ENCODE data around the gene ERMP1.
A peak's percentile ranks its signal among the peaks of the same experiment; 100 is the strongest.

The ERMP1 gene

GRCh38 chr9:5799314-5799713 lies 33.6 kb downstream of the ERMP1 start:
- H3K4me3 ChIP-seq (replicated peaks; ENCODE audit: low read depth, low read length), result no peak overlapping the region
- peak; percentile 79 for TF ChIP-seq CTCF (IDR thresholded peaks at IDR 0.05; ENCODE audit: low read depth, low read length, missing control alignments)
- peak; percentile 32 for DNase-seq (ENCODE audit: extremely low read depth, low read depth)

GRCh38 chr9:5798581-5798980 lies 34.3 kb downstream of the ERMP1 start:
- H3K4me3 ChIP-seq (replicated peaks; ENCODE audit: low read depth, low read length), result no peak overlapping the region
- DNase-seq (ENCODE audit: extremely low read depth, low read depth), result no peak
- no peak for TF ChIP-seq CTCF (IDR thresholded peaks at IDR 0.05; ENCODE audit: low read depth, low read length, missing control alignments)

- no peak for TF ChIP-seq CTCF (IDR thresholded peaks at IDR 0.05; ENCODE audit: low read depth, low read length, missing control alignments)
- DNase-seq (ENCODE audit: extremely low read depth, low read depth), result no peak
- no peak overlapping the region for H3K4me3 ChIP-seq (replicated peaks; ENCODE audit: low read depth, low read length)
Observed at GRCh38 chr9:5796298-5796697, 36.6 kb downstream of the ERMP1 start.

- no peak for DNase-seq (ENCODE audit: extremely low read depth, low read depth)
- no peak for TF ChIP-seq CTCF (IDR thresholded peaks at IDR 0.05; ENCODE audit: low read depth, low read length, missing control alignments)
- no peak overlapping the region for H3K4me3 ChIP-seq (replicated peaks; ENCODE audit: low read depth, low read length)
Observed at GRCh38 chr9:5793812-5794211, 39.1 kb downstream of the ERMP1 start.

GRCh38 chr9:5791870-5792269 lies 41.0 kb downstream of the ERMP1 start:
- TF ChIP-seq CTCF (IDR thresholded peaks at IDR 0.05; ENCODE audit: low read depth, low read length, missing control alignments), result no peak
- DNase-seq (ENCODE audit: extremely low read depth, low read depth), result no peak

GRCh38 chr9:5790923-5791322 lies 42.0 kb downstream of the ERMP1 start:
- DNase-seq (ENCODE audit: extremely low read depth, low read depth), result no peak
- no peak overlapping the region for H3K4me3 ChIP-seq (replicated peaks; ENCODE audit: low read depth, low read length)
- TF ChIP-seq CTCF (IDR thresholded peaks at IDR 0.05; ENCODE audit: low read depth, low read length, missing control alignments), result no peak

More at GRCh38 chr9:5791870-5792269, 41.0 kb downstream of the ERMP1 start:
- no peak overlapping the region for H3K4me3 ChIP-seq (replicated peaks; ENCODE audit: low read depth, low read length)

GRCh38 chr9:5789489-5789888 lies 43.4 kb downstream of the ERMP1 start:
- TF ChIP-seq CTCF (IDR thresholded peaks at IDR 0.05; ENCODE audit: low read depth, low read length, missing control alignments), result no peak
- no peak for DNase-seq (ENCODE audit: extremely low read depth, low read depth)

More at GRCh38 chr9:5789489-5789888, 43.4 kb downstream of the ERMP1 start:
- H3K4me3 ChIP-seq (replicated peaks; ENCODE audit: low read depth, low read length), result no peak overlapping the region
